DOHH2 (cell line): Measurements from ENCODE around the gene CREB5.

Source experiments
- H3F3A ChIP-seq: fragments of 200-600 bp; sonication (generic), shearing (Covaris generic); 2 replicates; pipeline ENCODE4 v1.6.0; 2016; ENCODE audit warnings: antibody characterized with exemption, mild to moderate bottlenecking; ENCODE audit not compliant: control insufficient read depth, insufficient read depth
- H3K27ac ChIP-seq: fragments of 200-600 bp; sonication (generic); 2 replicates; pipeline ENCODE4 v1.5.1; 2014; ENCODE audit warnings: low read depth, mild to moderate bottlenecking, low read length, moderate library complexity
- H3K27me3 ChIP-seq: fragments of 200-600 bp; sonication (generic); 2 replicates; pipeline ENCODE4 v1.6.1; 2014; ENCODE audit warnings: mild to moderate bottlenecking, low read length, mixed read lengths; ENCODE audit not compliant: control insufficient read depth
- H3K36me3 ChIP-seq: fragments of 200-600 bp; sonication (generic); 2 replicates; pipeline ENCODE4 v1.6.1; 2014; ENCODE audit warnings: mild to moderate bottlenecking, low read length, moderate library complexity, mixed read lengths; ENCODE audit not compliant: control insufficient read depth
- H3K4me1 ChIP-seq: fragments of 200-600 bp; sonication (generic); 2 replicates; pipeline ENCODE4 v1.6.1; 2014; ENCODE audit warnings: mild to moderate bottlenecking, low read length, mixed read lengths; ENCODE audit not compliant: control insufficient read depth
- H3K4me2 ChIP-seq: fragments of 200-600 bp; sonication (generic); 2 replicates; pipeline ENCODE4 v1.6.0; 2014; ENCODE audit warnings: mild to moderate bottlenecking, low read length, moderate library complexity
- H3K4me3 ChIP-seq: fragments of 200-600 bp; sonication (generic); 2 replicates; pipeline ENCODE4 v1.5.1; 2014; ENCODE audit warnings: mild to moderate bottlenecking, low read length, mixed read lengths
- H3K79me2 ChIP-seq: fragments of 200-600 bp; sonication (generic); 2 replicates; pipeline ENCODE4 v1.6.1; 2014; ENCODE audit warnings: mild to moderate bottlenecking, low read length, mixed read lengths; ENCODE audit not compliant: control insufficient read depth
- H3K9me2 ChIP-seq: fragments of 200-600 bp; sonication (generic); replicated peaks from 2 replicates; pipeline ENCODE4 v1.6.1; 2014; ENCODE audit warnings: mild to moderate bottlenecking, low read length, mixed read lengths; ENCODE audit not compliant: control insufficient read depth
- H3K9me3 ChIP-seq: fragments of 200-600 bp; sonication (generic); 2 replicates; pipeline ENCODE4 v1.6.1; 2014; ENCODE audit warnings: antibody characterized with exemption, low read length, mixed read lengths; ENCODE audit not compliant: control insufficient read depth, insufficient read depth
- H4K20me1 ChIP-seq: fragments of 200-600 bp; sonication (generic); 2 replicates; pipeline ENCODE4 v1.6.0; 2014; ENCODE audit warnings: low read depth, mild to moderate bottlenecking, antibody characterized with exemption, low read length, moderate library complexity; ENCODE audit not compliant: control insufficient read depth, insufficient read depth
- EZH2phosphoT487 ChIP-seq: fragments of 200-600 bp; sonication (generic); IDR thresholded peaks from 2 replicates; pipeline ENCODE4 v1.6.1; 2017; ENCODE audit warnings: borderline replicate concordance, mild to moderate bottlenecking, antibody characterized with exemption, low read length, moderate library complexity, mixed read lengths
- TF ChIP-seq, protein P1 (sequence below): fragments of 200-600 bp; sonication (generic); IDR thresholded peaks from one replicate; pipeline ENCODE4 v1.5.1; 2014; ENCODE audit warnings: antibody characterized with exemption, mild to moderate bottlenecking, low read depth, low read length; ENCODE audit not compliant: poor library complexity, severe bottlenecking

The CREB5 gene

DNA sequence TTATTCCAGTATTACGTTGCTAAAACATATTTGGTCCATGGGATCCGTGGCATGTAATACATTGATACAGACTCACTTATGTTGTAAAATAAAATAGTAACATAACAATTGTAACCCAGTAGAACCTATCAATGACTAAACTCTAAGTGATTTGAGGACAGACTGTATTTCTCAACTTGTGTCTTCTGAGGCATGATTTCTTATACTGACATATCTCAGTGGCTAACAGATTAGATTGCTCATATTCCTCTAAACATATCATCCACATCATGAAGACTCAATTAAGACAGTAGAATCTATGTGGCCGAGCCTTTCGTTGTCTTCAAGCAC, 72.3 kb downstream of the CREB5 start:
- Histone ChIP-seq H3K27ac (no peak overlapping the region), H3K36me3 (no peaks in the 10 kb centered on the region), H3F3A (no peaks in the 10 kb centered on the region), H3K4me2 (no peak overlapping the region), H4K20me1 (no peaks in the 10 kb centered on the region), H3K4me1 (peaks cover 34% of the 10 kb centered on the region), H3K9me2 (no peaks in the 10 kb centered on the region), H3K9me3 (no peaks in the 10 kb centered on the region), H3K4me3 (no peak overlapping the region), H3K27me3 (no peaks in the 10 kb centered on the region), H3K79me2 (no peaks in the 10 kb centered on the region)
- TF ChIP-seq EZH2phosphoT487, result no peak
- TF ChIP-seq, protein P1, sequence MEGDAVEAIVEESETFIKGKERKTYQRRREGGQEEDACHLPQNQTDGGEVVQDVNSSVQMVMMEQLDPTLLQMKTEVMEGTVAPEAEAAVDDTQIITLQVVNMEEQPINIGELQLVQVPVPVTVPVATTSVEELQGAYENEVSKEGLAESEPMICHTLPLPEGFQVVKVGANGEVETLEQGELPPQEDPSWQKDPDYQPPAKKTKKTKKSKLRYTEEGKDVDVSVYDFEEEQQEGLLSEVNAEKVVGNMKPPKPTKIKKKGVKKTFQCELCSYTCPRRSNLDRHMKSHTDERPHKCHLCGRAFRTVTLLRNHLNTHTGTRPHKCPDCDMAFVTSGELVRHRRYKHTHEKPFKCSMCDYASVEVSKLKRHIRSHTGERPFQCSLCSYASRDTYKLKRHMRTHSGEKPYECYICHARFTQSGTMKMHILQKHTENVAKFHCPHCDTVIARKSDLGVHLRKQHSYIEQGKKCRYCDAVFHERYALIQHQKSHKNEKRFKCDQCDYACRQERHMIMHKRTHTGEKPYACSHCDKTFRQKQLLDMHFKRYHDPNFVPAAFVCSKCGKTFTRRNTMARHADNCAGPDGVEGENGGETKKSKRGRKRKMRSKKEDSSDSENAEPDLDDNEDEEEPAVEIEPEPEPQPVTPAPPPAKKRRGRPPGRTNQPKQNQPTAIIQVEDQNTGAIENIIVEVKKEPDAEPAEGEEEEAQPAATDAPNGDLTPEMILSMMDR, result no peak

DNA sequence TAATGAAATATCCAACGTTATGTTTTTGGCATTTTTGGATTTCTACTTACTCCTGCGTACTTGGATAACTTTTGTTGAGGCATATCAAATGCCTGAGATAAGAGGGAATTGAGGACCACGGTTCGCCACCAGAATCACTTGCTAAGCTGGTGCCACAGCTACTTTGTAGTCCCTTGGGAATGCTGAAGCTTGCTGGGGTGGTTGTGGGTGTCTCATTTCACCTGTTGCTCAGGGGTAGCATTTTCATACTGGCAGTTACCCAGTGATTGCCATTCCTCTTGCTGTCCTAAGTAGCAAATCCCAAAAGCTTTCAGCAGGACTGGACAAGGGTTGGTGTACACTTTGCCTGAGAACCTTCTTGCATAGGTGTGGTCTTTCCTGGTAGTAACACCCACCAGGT, 75.2 kb downstream of the CREB5 start:
- Histone ChIP-seq H4K20me1 (no peaks in the 10 kb centered on the region), H3K9me3 (no peaks in the 10 kb centered on the region), H3K27ac (no peak overlapping the region), H3K4me1 (peaks cover 10% of the 10 kb centered on the region), H3K79me2 (no peaks in the 10 kb centered on the region), H3K9me2 (no peaks in the 10 kb centered on the region), H3K4me3 (no peak overlapping the region), H3K36me3 (no peaks in the 10 kb centered on the region), H3K27me3 (no peaks in the 10 kb centered on the region), H3F3A (no peaks in the 10 kb centered on the region), H3K4me2 (no peak overlapping the region)
- TF ChIP-seq, protein P1, result no peak
- TF ChIP-seq EZH2phosphoT487, result no peak

DNA sequence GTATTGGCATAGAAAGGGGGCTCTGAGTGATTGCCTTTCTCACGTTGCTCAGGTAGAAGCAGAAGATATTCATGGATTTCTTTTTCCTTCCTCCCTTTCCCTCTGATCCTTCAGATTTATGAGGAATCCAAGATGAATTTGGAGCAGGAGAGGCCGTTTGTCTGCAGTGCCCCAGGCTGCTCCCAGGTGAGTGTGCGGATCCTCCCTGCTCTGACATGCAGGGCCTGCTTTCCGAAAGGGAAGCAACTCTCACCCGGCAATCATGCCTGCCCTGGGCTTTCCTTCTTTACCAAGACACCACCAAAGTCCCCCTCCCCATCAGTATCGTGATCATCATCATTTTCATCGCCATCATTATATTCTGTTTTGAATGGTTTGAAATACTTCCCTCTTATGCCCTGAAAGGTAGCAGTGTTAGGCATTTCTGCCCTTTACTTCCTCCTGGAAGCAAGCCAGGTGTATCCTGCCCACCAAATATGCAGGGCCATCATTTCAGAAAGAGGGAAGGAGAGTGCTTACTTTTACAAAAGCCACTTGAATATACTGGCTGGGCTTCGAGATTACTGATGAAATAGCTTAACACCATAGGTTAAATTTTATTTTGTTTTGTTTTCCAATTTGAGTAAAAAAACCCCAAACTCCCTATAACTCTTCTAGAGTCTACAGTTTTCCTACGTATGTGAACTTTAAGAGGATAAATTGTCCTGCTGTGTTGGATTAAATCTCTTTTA, 75.9 kb downstream of the CREB5 start:
- Histone ChIP-seq H3F3A (no peaks in the 10 kb centered on the region), H4K20me1 (no peaks in the 10 kb centered on the region), H3K27ac (no peak overlapping the region), H3K4me1 (peaks cover 2% of the 10 kb centered on the region), H3K4me3 (no peak overlapping the region), H3K79me2 (no peaks in the 10 kb centered on the region), H3K27me3 (no peaks in the 10 kb centered on the region), H3K9me2 (no peaks in the 10 kb centered on the region), H3K9me3 (no peaks in the 10 kb centered on the region), H3K4me2 (no peak overlapping the region), H3K36me3 (no peaks in the 10 kb centered on the region)
- TF ChIP-seq, protein P1, result no peak
